Stimulated activated CD4-positive, alpha-beta T cell treated with anti-CD3 and anti-CD28 coated beads, Interleukin-4, amount 100 ng/mL, for 24 hours (primary cell): Measurements from ENCODE around the gene SMAD6.

Experiments
- DNase-seq: peaks from one replicate; pipeline ENCODE4 v3.0.0-alpha.2; 2020

SMAD6 gene

GRCh38 chr15:66760968-66761725 is 59.1 kb downstream of the SMAD6 start:
- DNase-seq, result no peak

GRCh38 chr15:66761726-66762595 is 59.9 kb downstream of the SMAD6 start:
- DNase-seq, result no peak

GRCh38 chr15:66763186-66764071 is 61.4 kb downstream of the SMAD6 start:
- no peak for DNase-seq

GRCh38 chr15:66764072-66764786 is 62.2 kb downstream of the SMAD6 start:
- DNase-seq, result no peak

GRCh38 chr15:66765478-66766281 is 63.6 kb downstream of the SMAD6 start:
- DNase-seq, result no peak

GRCh38 chr15:66766282-66767230 is 64.5 kb downstream of the SMAD6 start:
- no peak for DNase-seq

- no peak for DNase-seq
Measured at GRCh38 chr15:66767240-66767659, 65.2 kb downstream of the SMAD6 start.

- DNase-seq, result no peak
Measured at GRCh38 chr15:66768987-66769386, 67.0 kb downstream of the SMAD6 start.

GRCh38 chr15:66770518-66771350 is 68.7 kb downstream of the SMAD6 start:
- no peak for DNase-seq

- DNase-seq, result no peak
Measured at GRCh38 chr15:66771351-66771650, 69.3 kb downstream of the SMAD6 start.

GRCh38 chr15:66772604-66773128 is 70.6 kb downstream of the SMAD6 start:
- DNase-seq, result no peak

- no peak for DNase-seq
Measured at GRCh38 chr15:66773129-66773873, 71.3 kb downstream of the SMAD6 start.

- DNase-seq, result peak; percentile 30
Measured at GRCh38 chr15:66774001-66774814, 72.2 kb downstream of the SMAD6 start.

- no peak for DNase-seq
Measured at GRCh38 chr15:66775127-66776105, 73.4 kb downstream of the SMAD6 start.

- no peak for DNase-seq
Measured at GRCh38 chr15:66777054-66777453, 75.0 kb downstream of the SMAD6 start.

- no peak for DNase-seq
Measured at GRCh38 chr15:66777596-66778313, 75.7 kb downstream of the SMAD6 start.
